Gastroesophageal sphincter (tissue), 3 donors: Measurements from ENCODE around the gene RAP2B.

ENCODE experiments used
- EP300 ChIP-seq: sonication (generic); formaldehyde crosslinking; IDR thresholded peaks from one replicate; pipeline ENCODE4 v1.6.1; 2017; ENCODE audit warnings: antibody characterized with exemption, mild to moderate bottlenecking
- POLR2A ChIP-seq, 2 donors: fragments of 450-650 bp; IDR thresholded peaks; one replicate each; pipeline ENCODE4 v1.6.1; 2017; ENCODE audit warnings: antibody characterized with exemption in 2 of 2, mild to moderate bottlenecking in 2 of 2, moderate library complexity in 1 of 2
- POLR2AphosphoS5 ChIP-seq: sonication (generic); formaldehyde crosslinking; IDR thresholded peaks from one replicate; pipeline ENCODE4 v1.6.1; 2017; ENCODE audit warnings: antibody characterized with exemption
- TF ChIP-seq, protein P1 (sequence below), 4 experiments: fragments of 200-600 bp in 2 of 4; fragments of 450-650 bp in 2 of 4; sonication (generic) in 1 of 4; IDR thresholded peaks; one replicate each; pipeline ENCODE4 v1.5.1; 2017 to 2019; ENCODE audit warnings: antibody characterized with exemption in 4 of 4, mild to moderate bottlenecking in 2 of 4, moderate library complexity in 2 of 4

GRCh38 chr3:153138276-153139210 is 23.5 kb upstream of the RAP2B start:
- TF ChIP-seq POLR2A (IDR thresholded peaks at IDR 0.05) (no peak), POLR2AphosphoS5 (peak; percentile 75), EP300 (no peak)
- TF ChIP-seq, protein P1, sequence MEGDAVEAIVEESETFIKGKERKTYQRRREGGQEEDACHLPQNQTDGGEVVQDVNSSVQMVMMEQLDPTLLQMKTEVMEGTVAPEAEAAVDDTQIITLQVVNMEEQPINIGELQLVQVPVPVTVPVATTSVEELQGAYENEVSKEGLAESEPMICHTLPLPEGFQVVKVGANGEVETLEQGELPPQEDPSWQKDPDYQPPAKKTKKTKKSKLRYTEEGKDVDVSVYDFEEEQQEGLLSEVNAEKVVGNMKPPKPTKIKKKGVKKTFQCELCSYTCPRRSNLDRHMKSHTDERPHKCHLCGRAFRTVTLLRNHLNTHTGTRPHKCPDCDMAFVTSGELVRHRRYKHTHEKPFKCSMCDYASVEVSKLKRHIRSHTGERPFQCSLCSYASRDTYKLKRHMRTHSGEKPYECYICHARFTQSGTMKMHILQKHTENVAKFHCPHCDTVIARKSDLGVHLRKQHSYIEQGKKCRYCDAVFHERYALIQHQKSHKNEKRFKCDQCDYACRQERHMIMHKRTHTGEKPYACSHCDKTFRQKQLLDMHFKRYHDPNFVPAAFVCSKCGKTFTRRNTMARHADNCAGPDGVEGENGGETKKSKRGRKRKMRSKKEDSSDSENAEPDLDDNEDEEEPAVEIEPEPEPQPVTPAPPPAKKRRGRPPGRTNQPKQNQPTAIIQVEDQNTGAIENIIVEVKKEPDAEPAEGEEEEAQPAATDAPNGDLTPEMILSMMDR (IDR thresholded peaks at IDR 0.05): no peak
